MM.1S (cell line): ENCODE results near the gene JAK3.

Experiments used
- EZH2phosphoT487 ChIP-seq: fragments of 300-600 bp; sonication (generic); IDR thresholded peaks from 2 replicates; pipeline ENCODE4 v1.6.1; 2018; ENCODE audit warnings: antibody characterized with exemption, low read length
- TF ChIP-seq, protein P1 (sequence below): fragments of 300-600 bp; sonication (generic); IDR thresholded peaks from 2 replicates; pipeline ENCODE4 v1.5.1; 2016; ENCODE audit warnings: antibody characterized with exemption, low read length, mixed read lengths

- TF ChIP-seq EZH2phosphoT487, result no peak
- TF ChIP-seq, protein P1, sequence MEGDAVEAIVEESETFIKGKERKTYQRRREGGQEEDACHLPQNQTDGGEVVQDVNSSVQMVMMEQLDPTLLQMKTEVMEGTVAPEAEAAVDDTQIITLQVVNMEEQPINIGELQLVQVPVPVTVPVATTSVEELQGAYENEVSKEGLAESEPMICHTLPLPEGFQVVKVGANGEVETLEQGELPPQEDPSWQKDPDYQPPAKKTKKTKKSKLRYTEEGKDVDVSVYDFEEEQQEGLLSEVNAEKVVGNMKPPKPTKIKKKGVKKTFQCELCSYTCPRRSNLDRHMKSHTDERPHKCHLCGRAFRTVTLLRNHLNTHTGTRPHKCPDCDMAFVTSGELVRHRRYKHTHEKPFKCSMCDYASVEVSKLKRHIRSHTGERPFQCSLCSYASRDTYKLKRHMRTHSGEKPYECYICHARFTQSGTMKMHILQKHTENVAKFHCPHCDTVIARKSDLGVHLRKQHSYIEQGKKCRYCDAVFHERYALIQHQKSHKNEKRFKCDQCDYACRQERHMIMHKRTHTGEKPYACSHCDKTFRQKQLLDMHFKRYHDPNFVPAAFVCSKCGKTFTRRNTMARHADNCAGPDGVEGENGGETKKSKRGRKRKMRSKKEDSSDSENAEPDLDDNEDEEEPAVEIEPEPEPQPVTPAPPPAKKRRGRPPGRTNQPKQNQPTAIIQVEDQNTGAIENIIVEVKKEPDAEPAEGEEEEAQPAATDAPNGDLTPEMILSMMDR, result no peak
Observed at GRCh38 chr19:17846146-17846545, 1.6 kb downstream of the JAK3 start.
